ENCODE results near the gene SLC6A8.
"Not testable (repeated sequence)": the region's sequence is repeated elsewhere in the genome, so short reads cannot be mapped to it uniquely, and the experiment has no call there.

GRCh38 chrX:153745067-153745433 is 57.3 kb downstream of the SLC6A8 start:
- TF ChIP-seq, protein P1, sequence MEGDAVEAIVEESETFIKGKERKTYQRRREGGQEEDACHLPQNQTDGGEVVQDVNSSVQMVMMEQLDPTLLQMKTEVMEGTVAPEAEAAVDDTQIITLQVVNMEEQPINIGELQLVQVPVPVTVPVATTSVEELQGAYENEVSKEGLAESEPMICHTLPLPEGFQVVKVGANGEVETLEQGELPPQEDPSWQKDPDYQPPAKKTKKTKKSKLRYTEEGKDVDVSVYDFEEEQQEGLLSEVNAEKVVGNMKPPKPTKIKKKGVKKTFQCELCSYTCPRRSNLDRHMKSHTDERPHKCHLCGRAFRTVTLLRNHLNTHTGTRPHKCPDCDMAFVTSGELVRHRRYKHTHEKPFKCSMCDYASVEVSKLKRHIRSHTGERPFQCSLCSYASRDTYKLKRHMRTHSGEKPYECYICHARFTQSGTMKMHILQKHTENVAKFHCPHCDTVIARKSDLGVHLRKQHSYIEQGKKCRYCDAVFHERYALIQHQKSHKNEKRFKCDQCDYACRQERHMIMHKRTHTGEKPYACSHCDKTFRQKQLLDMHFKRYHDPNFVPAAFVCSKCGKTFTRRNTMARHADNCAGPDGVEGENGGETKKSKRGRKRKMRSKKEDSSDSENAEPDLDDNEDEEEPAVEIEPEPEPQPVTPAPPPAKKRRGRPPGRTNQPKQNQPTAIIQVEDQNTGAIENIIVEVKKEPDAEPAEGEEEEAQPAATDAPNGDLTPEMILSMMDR (IDR thresholded peaks at IDR 0.05), result not testable (repeated sequence)
- TF ChIP-seq EZH2phosphoT487, EZH2 (IDR thresholded peaks at IDR 0.05): not testable (repeated sequence)

Measured in neural progenitor cell (in vitro differentiated cells).